ENCODE results near the gene GZMB.
"Not testable (repeated sequence)": the region's sequence is repeated elsewhere in the genome, so short reads cannot be mapped to it uniquely, and the experiment has no call there.

The GZMB gene, protein sequence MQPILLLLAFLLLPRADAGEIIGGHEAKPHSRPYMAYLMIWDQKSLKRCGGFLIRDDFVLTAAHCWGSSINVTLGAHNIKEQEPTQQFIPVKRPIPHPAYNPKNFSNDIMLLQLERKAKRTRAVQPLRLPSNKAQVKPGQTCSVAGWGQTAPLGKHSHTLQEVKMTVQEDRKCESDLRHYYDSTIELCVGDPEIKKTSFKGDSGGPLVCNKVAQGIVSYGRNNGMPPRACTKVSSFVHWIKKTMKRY

DNA sequence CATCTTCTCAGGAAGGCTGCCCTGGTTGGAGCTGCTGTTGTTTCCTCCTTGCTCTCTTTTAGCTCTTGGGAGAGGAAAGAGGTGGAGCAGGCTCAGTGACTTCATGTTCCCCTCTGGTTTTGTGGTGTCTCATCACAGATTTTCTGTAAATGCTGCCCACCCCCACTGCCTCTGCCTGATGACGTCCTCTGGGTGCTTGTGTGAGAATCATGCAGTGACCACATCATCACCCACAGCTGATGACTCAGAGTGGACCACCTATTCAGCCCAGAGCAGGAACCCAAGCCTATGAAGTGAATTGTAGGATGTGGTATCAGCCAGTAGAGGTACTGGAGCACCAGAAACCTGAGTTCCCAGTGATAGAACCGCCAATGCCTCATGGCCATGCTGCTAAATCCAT, at the start of gene GZMB:
TSS of gene GZMB (minus strand) at position 33 of the 400 bp plus-strand sequence. CDS start at position 3, 30 bp downstream.
- no peak for DNase-seq

DNA sequence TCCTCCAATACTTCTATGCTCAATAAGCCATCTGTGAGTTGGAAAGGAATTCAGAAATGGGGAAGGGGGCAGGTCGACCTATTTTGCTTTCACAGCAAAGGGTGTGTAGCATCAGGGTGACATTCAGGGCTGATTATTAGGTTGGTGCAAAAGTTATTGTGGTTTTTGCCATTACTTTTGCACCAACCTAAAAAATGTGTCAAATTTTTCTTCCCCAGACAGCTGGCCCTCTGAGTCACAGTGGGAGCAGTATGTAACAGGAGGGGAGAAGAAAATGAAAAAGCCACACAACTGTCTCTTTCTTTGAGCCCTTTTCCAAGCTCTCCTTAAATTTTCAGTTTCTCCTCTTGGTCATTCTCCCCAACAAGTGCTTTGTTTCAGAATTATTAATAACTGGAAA, 47.1 kb upstream of the GZMB start:
- no peak for DNase-seq

DNA sequence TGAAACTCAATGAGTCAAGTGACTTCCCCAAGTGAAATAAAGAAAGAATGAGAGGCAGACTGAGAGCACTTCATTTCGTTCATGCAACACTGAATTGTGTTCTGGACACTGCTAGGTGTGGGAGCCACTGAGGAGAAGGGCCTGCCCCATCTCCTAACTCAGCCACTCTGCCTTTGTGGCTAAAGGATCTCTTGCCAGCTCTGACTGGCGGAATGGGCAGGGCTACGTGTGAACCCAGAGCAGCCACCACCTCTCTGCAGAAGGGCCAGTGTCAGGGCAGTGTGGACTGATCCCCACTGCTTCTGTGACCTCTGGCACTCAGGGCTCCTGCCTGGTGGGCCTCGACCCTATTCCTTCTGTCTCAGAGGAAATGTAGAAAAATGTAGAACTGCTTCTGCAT, 46.5 kb upstream of the GZMB start:
- no peak for DNase-seq

DNA sequence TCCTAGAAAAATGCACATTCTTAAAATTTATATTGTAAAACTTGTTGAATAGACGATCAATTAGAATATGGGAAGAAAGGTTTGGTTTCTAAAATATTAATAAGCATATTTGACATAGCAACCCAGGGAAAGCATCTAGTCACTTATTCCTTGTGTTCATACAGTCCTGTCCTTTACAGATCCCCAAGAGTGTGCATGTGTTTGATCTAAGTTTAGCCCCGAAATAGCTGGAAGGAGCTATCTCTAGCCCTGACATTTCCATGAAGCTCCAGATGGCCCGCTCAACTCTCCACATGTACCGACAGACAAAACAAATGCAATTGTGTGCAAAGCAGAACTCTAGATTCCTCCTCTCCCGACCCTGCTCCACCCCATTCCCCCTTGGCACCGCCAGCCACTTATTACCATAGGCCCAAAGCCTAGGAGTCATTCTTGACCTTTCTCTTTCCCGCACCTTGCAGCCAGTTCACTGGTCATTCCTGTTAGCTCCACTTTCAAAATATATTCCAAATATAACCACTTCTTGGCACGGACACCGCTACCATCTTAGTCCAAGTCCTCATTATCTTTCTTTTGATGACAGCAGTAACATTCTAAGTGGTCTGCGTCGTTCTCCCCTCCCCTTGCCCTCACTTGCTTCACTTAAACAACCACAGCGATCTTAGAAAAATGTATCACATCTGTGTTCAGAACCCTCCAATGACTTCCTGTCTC, 45.4 kb upstream of the GZMB start:
- DNase-seq: no peak

DNA sequence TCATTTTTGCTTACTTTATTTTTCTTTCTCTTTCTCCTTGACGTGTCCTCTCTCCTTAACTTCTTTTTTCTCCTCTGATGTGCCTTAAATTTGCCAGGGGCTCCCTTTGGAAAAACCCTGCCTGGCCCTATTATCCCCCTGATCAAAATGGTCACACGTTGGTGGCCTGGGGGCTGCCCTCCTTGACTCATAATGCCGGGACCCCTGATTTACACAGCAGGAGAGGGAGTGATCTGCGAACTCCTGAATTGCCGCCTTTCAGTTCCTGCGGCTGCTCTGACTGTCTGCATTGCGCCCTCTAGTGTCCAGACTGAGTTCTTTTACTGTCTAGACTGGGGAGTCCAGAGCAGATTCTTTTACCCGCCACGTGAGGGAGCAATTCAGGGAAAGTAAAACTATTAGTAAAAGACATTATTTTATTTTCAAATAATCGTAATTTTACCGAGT, 44.8 kb upstream of the GZMB start:
- peak; percentile 81 for DNase-seq

DNA sequence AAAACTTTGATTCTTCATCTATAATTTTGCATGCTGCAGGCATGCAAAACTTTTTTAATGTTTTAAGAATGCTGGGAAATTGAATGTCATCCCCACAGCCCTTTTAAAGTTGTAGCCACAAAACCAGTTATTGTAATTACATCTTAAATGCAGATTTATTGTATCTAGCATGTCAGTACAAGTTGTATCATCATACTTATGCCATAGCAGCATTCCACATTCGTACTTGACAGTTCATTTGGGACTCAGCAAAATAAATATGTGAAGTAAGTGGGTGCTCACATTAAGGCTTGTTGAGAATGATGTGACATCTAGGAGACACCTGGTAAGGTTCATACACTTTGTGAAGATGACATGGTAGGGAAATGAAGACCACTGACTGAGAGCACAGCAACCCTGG, 44.0 kb upstream of the GZMB start:
- DNase-seq: no peak

DNA sequence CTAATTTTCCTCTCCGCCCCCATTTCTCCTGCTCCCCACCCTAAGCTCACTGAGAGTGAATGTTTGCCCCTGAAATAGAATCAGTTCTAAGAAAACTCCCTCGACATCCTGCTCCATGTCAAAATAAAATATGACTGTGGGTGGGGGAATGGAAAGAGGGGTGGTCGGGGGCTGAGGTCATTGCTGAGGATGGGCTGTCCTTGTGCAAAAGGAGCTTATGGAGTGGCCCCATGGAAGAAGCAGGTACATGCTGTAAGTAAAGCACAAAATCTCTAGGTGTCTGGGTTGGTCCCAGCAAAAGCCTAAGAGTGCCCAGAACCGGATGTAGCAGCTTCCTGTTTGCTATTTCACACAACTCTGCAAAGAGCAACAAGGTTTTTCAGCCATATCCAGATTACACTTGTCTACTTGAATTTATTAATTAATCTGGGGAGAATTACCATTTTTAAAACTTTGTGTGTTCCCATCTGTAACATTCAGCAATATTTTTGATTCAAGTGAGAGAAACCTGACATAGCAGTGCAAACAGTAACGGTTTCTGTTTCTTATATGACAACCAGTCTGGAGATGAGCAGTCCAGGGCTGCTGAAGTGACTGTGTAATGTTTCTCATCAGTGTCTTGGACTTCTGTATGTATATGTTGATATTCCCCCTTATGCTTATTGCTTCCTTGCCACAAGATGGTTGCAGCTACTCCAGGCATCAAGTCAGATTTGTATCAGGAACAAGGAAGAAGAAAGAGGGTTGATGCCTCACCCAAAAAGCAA, 40.4 kb upstream of the GZMB start:
- no peak for DNase-seq

DNA sequence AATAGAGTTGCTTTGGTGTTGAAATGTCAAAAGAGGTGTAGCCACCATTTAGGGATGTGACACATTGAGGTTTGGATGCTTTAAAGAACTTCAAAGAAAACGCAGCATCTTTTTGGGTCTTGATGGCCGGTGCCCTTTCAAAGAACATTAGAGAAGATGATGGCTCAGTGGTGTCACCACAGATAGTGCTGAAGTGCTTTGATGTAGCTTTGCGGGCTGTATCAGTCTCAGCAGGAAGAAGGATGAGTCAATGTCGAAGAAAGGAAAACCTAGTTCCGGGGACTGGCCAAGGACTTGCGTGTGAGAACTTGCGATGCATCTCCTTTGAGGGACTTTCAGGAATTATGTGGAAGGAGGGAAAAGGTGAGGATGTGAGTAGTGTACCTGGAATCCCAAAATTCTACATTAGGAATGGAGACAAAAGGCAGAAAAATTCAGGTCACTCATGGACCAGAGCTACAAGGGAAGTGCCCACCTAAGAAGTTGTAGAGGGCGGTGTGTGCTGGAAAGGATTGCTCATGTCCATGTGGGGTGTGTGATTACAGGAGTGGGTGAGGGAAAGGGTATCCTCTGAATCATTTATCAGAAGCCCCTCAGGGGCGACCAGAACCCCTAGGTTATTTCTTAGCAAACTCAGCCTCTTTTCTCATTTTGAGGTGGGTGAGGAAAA, 39.7 kb upstream of the GZMB start:
- DNase-seq: no peak

DNA sequence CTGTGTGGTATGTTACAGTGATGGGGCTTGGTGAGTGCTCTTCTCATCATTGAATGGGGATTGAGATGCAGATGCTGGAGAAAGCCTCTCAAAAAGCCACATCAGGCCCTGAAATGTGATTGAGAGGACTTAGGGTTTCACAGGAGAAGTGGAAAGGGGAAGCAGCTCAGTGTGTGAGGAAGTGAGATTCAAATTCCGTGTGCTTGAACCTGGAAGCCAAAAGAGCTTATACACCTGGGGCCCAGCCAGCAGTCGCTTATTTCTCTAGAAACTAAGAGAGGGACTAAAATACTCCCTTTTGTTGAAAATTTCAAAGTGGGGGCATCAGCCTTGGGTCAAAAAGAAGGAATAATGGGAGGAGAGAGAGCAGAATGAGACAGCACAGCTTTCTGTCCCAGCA, 39.1 kb upstream of the GZMB start:
- DNase-seq: peak; percentile 18

DNA sequence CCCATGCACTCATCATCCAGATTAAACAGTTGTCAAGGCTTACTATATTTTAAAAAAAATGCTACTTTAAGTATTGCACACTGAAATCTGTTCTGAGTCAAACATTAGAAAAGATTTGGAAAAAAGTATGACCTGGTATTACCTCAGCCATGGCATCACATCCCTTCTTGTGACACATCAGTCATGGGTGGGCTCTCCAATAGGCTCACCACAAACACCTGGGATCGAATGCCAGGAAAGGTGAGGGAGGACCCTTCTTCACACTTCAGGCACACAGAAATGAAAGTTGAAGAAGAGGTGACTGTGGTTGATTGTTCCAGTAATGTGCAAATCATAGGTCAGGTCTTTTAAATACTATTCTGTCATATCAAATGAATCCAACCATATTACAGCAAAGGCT, 36.6 kb upstream of the GZMB start:
- no peak for DNase-seq

DNA sequence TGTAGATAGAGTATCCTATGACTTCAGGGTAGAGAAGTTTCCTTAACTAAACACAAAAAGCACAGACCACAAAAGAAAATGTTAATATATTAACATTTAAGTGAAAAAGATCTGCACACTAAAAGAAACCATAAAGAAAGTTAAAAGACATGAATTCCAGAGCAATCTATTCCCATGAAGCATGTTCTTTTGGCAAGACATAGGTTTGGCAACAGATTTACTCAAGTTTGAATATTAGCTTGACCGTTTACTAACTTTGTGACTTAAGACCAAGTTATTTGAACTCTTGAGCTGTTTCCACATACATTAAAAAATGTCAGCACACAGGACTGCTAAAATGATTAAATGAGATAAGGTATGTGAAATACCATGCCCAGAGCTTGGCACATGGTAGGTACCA, 35.7 kb upstream of the GZMB start:
- no peak for DNase-seq

DNA sequence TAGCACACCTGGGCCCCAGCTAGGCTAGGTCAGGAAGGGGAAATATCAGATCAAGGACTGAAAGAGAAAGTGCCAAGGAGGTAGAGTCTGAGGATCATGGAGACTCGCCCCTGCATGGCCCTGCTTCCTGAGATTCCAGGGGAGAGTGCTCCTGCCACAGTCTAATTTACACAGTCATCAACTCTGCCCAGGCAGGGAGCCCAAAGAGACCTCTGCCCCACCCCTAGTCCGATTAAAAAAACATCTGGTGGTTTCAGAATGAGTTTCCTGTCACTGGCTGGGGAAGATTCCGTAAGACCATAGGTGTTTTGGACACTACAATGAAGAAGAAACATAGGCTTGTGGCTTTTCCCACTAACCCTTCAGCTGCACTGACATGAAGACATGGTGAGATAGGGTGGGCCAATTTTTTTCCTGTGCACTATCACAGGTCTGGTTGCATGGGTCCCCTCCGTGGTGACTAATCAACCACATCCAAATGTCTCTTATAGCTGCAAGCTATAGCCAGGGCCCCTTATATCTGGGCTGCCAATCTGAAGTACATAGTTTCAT, 31.5 kb upstream of the GZMB start:
- DNase-seq: no peak

DNA sequence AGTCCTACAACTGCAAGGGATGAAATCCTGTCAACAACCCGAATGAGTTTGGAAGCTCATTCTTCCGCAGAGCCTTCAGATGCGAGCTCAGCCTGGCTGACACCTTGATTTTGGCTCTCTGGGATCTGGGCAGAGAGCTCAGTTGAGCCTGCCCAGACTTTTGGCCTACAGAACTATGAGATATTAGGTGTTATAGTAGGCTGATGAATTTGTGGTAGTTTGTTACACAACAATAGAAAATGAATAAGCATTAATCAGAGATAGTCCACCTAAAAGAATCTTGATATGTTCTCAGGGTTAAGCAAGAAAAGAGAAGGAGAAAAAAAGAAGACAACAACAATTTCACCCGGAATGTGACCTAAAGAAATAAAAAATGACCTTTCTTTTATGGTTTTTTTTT, 30.4 kb upstream of the GZMB start:
- no peak for DNase-seq

DNA sequence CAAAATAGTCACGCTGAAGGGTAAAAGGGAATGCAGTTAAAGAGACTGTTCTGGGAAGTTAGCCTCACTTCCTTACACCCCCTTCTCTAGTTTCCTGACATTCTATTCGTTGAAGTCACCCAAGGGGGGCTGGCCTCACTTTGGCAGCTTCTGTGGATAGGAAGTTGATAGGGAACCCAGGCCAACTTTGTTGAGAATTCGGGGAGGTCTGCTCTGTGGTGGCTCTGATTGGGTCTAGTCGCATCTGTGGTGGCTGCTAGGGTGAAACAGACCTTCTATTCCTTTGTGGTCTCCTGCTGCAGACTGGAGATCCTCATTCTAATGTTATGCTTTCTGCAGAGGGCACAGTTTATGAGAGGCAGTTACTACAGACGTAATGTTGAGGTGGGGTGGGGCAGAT, 28.8 kb upstream of the GZMB start:
- no peak for DNase-seq

DNA sequence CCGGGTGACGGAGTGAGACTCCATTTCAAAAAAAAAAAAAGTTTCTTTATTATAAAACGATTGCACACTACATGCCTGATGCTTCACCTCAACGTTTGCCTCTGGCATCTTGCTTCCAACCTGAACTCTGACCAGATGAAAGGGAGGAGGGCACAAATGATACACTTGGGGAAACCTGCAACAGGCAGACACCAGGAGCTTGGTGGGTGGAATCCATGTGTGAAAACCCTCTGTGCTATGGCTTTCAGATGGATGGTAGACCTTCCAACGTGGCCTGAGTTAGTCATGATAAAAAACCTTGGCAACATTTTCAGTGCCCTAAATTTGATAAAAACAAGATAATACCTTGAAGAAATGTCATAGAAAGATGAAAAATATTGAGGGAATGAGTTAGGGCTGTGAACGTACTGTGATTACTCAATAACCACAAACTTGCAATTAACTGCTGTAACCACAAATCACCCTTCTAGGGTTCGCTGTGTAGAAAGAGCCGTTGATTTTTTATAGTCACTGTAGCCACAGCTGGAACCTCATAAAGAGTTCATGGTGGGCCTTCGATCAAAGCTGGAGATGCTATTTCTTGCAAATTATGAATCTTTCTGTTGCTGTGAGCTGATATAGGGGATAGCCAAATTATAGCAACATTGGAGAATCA, 26.1 kb upstream of the GZMB start:
- no peak for DNase-seq

DNA sequence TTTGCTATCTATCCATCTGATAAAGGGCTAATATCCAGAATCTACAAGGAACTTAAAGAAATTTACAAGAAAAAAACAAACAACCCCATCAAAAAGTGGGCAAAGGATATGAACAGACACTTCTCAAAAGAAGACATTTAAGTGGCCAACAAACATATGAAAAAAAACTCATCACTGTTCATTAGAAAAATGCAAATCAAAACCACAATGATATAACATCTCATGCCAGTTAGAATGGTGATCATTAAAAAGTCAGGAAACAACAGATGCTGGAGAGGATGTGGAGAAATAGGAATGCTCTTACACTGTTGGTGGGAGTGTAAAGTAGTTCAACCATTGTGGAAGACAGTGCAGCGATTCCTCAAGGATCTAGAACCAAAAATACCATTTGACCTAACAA, 14.4 kb upstream of the GZMB start:
- DNase-seq: not testable (repeated sequence)

DNA sequence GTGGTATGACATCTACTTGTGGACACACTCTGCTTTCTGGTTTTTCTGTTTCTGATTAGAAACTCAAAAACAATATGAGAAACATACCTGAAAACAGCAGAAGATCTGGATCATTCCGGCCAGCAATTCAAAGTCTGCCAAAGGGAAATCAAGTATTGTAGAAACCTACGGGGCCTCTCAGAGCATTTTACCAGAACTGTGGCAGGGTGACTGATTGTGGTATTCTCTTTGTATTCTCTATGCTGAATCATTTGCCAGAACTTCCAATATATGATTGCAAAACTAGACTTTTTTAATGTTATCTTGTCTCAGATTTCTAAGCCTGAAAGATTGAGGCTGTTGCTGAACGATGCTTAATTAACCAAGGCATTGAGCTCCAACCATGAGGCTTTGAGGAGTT, 5.9 kb upstream of the GZMB start:
- DNase-seq: no peak

DNA sequence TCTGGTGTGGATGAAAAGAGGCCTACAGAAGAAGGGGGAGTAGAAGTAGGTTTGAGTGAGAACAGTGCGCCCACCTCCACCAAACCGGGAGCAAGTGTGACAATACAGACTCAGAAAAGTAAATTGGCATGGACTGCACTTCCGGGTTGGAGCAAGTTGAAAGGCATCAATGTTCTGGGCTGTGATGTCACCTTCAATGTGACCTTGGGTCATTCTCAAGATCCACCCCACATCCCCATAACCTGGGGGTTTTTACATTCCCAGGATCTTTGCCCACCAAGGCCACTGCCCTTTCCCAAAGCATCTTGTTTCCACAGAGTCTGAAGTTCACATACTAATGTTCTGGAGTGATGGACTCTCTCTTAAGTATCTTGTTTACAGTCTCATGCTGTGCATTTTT, 5.3 kb upstream of the GZMB start:
- DNase-seq: no peak

DNA sequence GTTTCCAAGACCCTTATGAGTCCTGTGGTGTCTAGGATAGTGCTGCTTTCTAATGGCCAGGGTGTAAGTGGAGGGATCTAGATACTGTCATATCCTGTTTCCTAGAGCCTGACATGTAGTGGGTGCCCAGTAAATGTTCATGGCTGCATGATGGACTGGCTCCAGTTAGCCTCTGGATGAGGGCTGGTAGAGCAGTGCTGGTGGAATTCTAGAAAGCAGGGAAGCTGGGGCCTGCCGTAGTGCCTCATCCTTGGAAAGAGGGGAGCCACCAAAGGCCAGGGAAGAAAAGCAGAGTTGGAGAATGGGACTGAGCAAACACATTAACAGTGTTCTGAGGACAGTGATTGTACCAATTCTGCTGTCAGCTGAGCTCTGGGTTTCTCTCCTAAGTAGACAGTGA, 637 bp downstream of the GZMB start:
- DNase-seq: no peak

DNA sequence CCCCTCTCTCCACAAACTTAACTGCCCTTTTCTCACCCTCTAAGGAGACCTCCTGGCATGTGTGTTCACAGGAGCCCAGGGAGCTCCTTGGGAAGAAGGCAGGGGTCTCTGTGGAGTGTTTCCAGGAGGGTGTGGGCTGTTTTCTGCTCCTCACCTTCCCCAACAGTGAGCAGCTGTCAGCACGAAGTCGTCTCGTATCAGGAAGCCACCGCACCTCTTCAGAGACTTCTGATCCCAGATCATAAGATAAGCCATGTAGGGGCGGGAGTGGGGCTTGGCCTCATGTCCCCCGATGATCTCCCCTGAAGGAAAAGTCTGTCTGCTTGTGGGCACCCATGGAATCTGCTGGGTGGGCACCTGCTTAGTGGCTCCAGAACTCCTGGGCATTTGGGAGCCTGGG, 1.2 kb downstream of the GZMB start:
- no peak for DNase-seq

DNA sequence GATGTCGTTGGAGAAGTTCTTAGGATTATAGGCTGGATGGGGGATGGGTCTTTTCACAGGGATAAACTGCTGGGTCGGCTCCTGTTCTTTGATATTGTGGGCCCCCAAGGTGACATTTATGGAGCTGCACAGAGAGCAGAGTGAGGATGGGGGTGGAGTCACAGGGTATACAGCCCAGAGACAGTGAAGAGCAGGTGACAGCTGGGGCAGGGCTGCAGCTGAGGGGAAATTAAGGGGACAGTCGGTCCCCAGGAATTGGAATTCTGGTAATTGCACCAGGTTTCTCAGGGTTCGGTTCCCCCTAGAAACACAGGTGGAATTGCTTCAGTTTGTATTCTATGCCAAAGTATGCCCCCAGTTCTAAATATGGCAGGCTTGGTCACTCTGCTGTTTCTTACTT, 1.7 kb downstream of the GZMB start:
- no peak for DNase-seq

DNA sequence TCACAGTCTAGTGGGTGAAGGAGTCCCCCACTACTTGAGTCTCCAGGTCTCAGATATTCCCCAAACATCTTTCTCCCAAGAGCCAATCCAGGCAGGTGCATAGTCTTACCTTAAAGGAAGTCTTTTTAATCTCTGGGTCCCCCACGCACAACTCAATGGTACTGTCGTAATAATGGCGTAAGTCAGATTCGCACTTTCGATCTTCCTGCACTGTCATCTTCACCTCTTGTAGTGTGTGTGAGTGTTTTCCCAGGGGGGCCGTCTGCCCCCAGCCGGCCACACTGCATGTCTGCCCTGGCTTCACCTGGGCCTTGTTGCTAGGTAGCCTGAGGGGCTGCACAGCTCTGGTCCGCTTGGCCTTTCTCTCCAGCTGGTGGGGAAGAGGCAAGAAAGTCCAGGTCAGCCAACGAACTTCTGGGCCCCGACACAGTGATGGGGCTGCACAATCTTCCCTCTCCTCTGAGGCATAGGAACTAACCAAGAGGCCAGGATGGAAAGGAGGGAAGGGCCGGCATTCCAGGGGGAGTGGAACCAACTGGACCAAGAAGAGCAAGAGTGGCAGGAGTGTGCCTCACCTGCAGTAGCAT, 2.1 kb downstream of the GZMB start:
- DNase-seq: no peak

Data from RPMI8226 (cell line).